IMR-90 (cell line): Measurements from ENCODE around the gene SPDYE1. TPM values are rescaled to one million over a fixed set of nuclear protein-coding genes. Genes with fewer than 3 reads are reported as not detected.
"Not testable (repeated sequence)": the region's sequence is repeated elsewhere in the genome, so short reads cannot be mapped to it uniquely, and the experiment has no call there.

Experiments
- ATAC-seq: fragments of 200-7000 bp; cut with Tn5 transposase; 2 replicates; pipeline ENCODE4 v1.9.1; 2020; ENCODE audit warnings: low read depth, mild to moderate bottlenecking, moderate library complexity
- BruUV-seq: library from RNA; stranded (reverse); fragments of 400-500 nt; replicated peaks from 2 replicates; lab custom pipeline; 2021; lab: Mats Ljungman, UMichigan
- CTCF ChIA-PET: fragments of 300-600 bp; formaldehyde crosslinking; extraction: SDS; loops from one replicate; lab custom pipeline; 2021; ENCODE audit warnings: antibody characterized with exemption; lab: Yijun Ruan, JAX
- POLR2A ChIA-PET: fragments of 300-600 bp; sonication (Branson Sonifier 250); formaldehyde crosslinking; loops from one replicate; lab custom pipeline; 2022; ENCODE audit warnings: antibody characterized with exemption; ENCODE audit not compliant: unreplicated experiment; lab: Charles Lee
- DNase-seq: peaks from one replicate; pipeline ENCODE4 v3.0.0; 2013
- H2AFZ ChIP-seq: replicated peaks from 2 replicates; pipeline ENCODE3; 2013; ENCODE audit warnings: low read length, mild to moderate bottlenecking; ENCODE audit not compliant: poor library complexity
- H2AK5ac ChIP-seq: 2 replicates; pipeline ENCODE4 v1.6.1; 2013; ENCODE audit warnings: low read depth, low read length, inconsistent platforms
- H2AK9ac ChIP-seq: replicated peaks from 2 replicates; pipeline ENCODE3; 2013; ENCODE audit warnings: mild to moderate bottlenecking, low read depth, low read length, moderate library complexity; ENCODE audit not compliant: poor library complexity
- H2BK120ac ChIP-seq: 2 replicates; pipeline ENCODE4 v1.6.1; 2013; ENCODE audit warnings: low read depth, low read length, inconsistent platforms
- H2BK15ac ChIP-seq: 3 replicates; pipeline ENCODE4 v1.6.1; 2013; ENCODE audit warnings: low read depth, low read length, inconsistent platforms
- H2BK20ac ChIP-seq: 2 replicates; pipeline ENCODE4 v1.6.1; 2013; ENCODE audit warnings: low read depth, mild to moderate bottlenecking, inconsistent platforms, low read length, moderate library complexity
- H2BK5ac ChIP-seq: 2 replicates; pipeline ENCODE4 v1.6.1; 2013; ENCODE audit warnings: mild to moderate bottlenecking, low read depth, low read length, inconsistent platforms; ENCODE audit not compliant: poor library complexity, severe bottlenecking
- H3K14ac ChIP-seq: replicated peaks from 2 replicates; pipeline ENCODE4 v1.6.1; 2013; ENCODE audit warnings: low read depth, low read length, inconsistent platforms
- H3K18ac ChIP-seq: 2 replicates; pipeline ENCODE4 v1.6.1; 2013; ENCODE audit warnings: low read depth, low read length, control low read depth
- H3K23ac ChIP-seq: 2 replicates; pipeline ENCODE4 v1.6.1; 2013; ENCODE audit warnings: low read depth, low read length, inconsistent platforms
- H3K27ac ChIP-seq: 2 replicates; pipeline ENCODE4 v1.5.1; 2013; ENCODE audit warnings: mild to moderate bottlenecking, control low read depth, low read length; ENCODE audit not compliant: insufficient read depth
- H3K27me3 ChIP-seq: 2 replicates; pipeline ENCODE4 v1.6.1; 2013; ENCODE audit warnings: low read length; ENCODE audit not compliant: control insufficient read depth, insufficient read depth
- H3K36me3 ChIP-seq: 2 replicates; pipeline ENCODE4 v1.6.1; 2013; ENCODE audit warnings: low read length, mixed read lengths; ENCODE audit not compliant: control insufficient read depth, insufficient read depth
- H3K4ac ChIP-seq: 2 replicates; pipeline ENCODE4 v1.6.1; 2013; ENCODE audit warnings: low read depth, low read length, inconsistent platforms
- H3K4me1 ChIP-seq: 2 replicates; pipeline ENCODE4 v1.6.1; 2013; ENCODE audit warnings: low read length, mixed read lengths; ENCODE audit not compliant: control insufficient read depth, insufficient read depth
- H3K4me2 ChIP-seq: 2 replicates; pipeline ENCODE4 v1.6.1; 2013; ENCODE audit warnings: low read depth, mild to moderate bottlenecking, control low read depth, low read length, moderate library complexity
- H3K4me3 ChIP-seq: 2 replicates; pipeline ENCODE4 v1.5.1; 2013; ENCODE audit warnings: low read depth, mild to moderate bottlenecking, control low read depth, low read length, moderate library complexity; ENCODE audit not compliant: insufficient read depth
- H3K56ac ChIP-seq: 2 replicates; pipeline ENCODE4 v1.6.1; 2013; ENCODE audit warnings: low read length, inconsistent platforms; ENCODE audit not compliant: insufficient read depth; ENCODE audit errors: extremely low read depth
- H3K79me1 ChIP-seq, 2 experiments: 2 replicates each; pipeline ENCODE4 v1.6.1; 2013; ENCODE audit warnings: low read length in 2 of 2, inconsistent platforms in 1 of 2, low read depth in 1 of 2
- H3K9ac ChIP-seq: 2 replicates; pipeline ENCODE4 v1.6.1; 2013; ENCODE audit warnings: low read depth, low read length, control low read depth
- H3K9me1 ChIP-seq: 2 replicates; pipeline ENCODE4 v1.6.1; 2013; ENCODE audit warnings: low read length, inconsistent platforms; ENCODE audit not compliant: insufficient read depth
- H3K9me3 ChIP-seq: 2 replicates; pipeline ENCODE4 v1.6.1; 2013; ENCODE audit warnings: low read length; ENCODE audit not compliant: control insufficient read depth, insufficient read depth
- H4K20me1 ChIP-seq: 2 replicates; pipeline ENCODE4 v1.6.1; 2013; ENCODE audit warnings: low read length, inconsistent platforms; ENCODE audit not compliant: insufficient read depth
- H4K5ac ChIP-seq: 2 replicates; pipeline ENCODE4 v1.6.1; 2013; ENCODE audit warnings: mild to moderate bottlenecking, low read depth, low read length, control low read depth
- H4K8ac ChIP-seq, 2 experiments: 2 replicates each; pipeline ENCODE4 v1.6.1; 2013; ENCODE audit warnings: low read depth in 2 of 2, low read length in 2 of 2, control low read depth in 1 of 2, inconsistent platforms in 1 of 2
- H4K91ac ChIP-seq: 2 replicates; pipeline ENCODE4 v1.6.1; 2013; ENCODE audit warnings: low read depth, low read length, inconsistent platforms; ENCODE audit not compliant: insufficient read depth
- WGBS, 2 experiments: methylation state at CpG; one replicate each; pipeline versions ENCODE4 v1.1.5 to v1.1.7; 2013; ENCODE audit warnings: missing lambda C conversion rate in 2 of 2; ENCODE audit not compliant: insufficient read length in 1 of 2; ENCODE audit errors: extremely low coverage in 2 of 2; 5-methylcytosine and 5-hydroxymethylcytosine counted together
- dilution Hi-C: fragments of 300-500 bp; cut with HindIII; formaldehyde crosslinking; loops from one replicate; pipeline ENCODE4 v1.14.3; 2018; ENCODE audit warnings: low sequenced_read_pairs; ENCODE audit not compliant: unreplicated experiment
- in situ Hi-C: fragments of 300-500 bp; cut with MboI; formaldehyde crosslinking; loops from 3 replicates; pipeline ENCODE4 v1.14.3; 2019; ENCODE audit warnings: low sequenced_read_pairs, inconsistent platforms, mixed read lengths
- intact Hi-C: fragments of 100-400 bp; cut with micrococcal nuclease; formaldehyde crosslinking; loops from 2 replicates; pipeline ENCODE4 v1.10.0; 2022
- polyA plus RNA-seq, 3 experiments: library from polyadenylated mRNA; depleted of rRNA; stranded (reverse); fragments of >200 nt; gene quantifications; 2 replicates each; pipeline ENCODE4 v1.2.3, GENCODE V29; 2012; ENCODE audit warnings: low replicate concordance in 1 of 3
- total RNA-seq: library from RNA; depleted of rRNA; stranded (reverse); fragments of >200 nt; gene quantifications from 2 replicates; pipeline ENCODE4 v1.2.3, GENCODE V29; 2012

The SPDYE1 gene
- total and polyA plus RNA-seq, 2 of the 4 experiments (the other 2 are of a cell fraction) = not detected

GRCh38 chr7:44037951-44038350 lies 40.3 kb downstream of the SPDYE1 start:
- H3K79me1 ChIP-seq, CTCF ChIA-PET, BruUV-seq, H3K56ac ChIP-seq, H4K8ac ChIP-seq, H2AK9ac ChIP-seq, ATAC-seq, H3K9me3 ChIP-seq, DNase-seq, in situ Hi-C loops, H3K9me1 ChIP-seq, intact Hi-C loops, H3K4me3 ChIP-seq, H2BK20ac ChIP-seq, H3K14ac ChIP-seq, H3K4me1 ChIP-seq, H3K4ac ChIP-seq, H2AK5ac ChIP-seq, dilution Hi-C loops, H2AFZ ChIP-seq, POLR2A ChIA-PET, H2BK5ac ChIP-seq, H3K4me2 ChIP-seq, H3K27me3 ChIP-seq, H3K9ac ChIP-seq, H3K27ac ChIP-seq, H3K36me3 ChIP-seq, H3K18ac ChIP-seq, H2BK120ac ChIP-seq, H4K91ac ChIP-seq, H2BK15ac ChIP-seq, H4K20me1 ChIP-seq, H3K23ac ChIP-seq, H4K5ac ChIP-seq: not testable (repeated sequence)
- 63% methylated on average over 1 of the region's 2 CpGs; no CpG with 5 or more reads in 1 of the 2 experiments for WGBS, 2 experiments

GRCh38 chr7:44038553-44038952 lies 40.9 kb downstream of the SPDYE1 start:
- H3K9me3 ChIP-seq, H3K27ac ChIP-seq, H2BK15ac ChIP-seq, H3K4me3 ChIP-seq, CTCF ChIA-PET, H4K8ac ChIP-seq, H3K9ac ChIP-seq, H3K79me1 ChIP-seq, H3K4ac ChIP-seq, H4K20me1 ChIP-seq, dilution Hi-C loops, DNase-seq, H3K36me3 ChIP-seq, H2AFZ ChIP-seq, H4K91ac ChIP-seq, in situ Hi-C loops, H2AK9ac ChIP-seq, ATAC-seq, H2AK5ac ChIP-seq, H3K14ac ChIP-seq, BruUV-seq, H3K9me1 ChIP-seq, H2BK120ac ChIP-seq, H3K23ac ChIP-seq, H3K18ac ChIP-seq, H4K5ac ChIP-seq, POLR2A ChIA-PET, H3K4me1 ChIP-seq, intact Hi-C loops, H2BK5ac ChIP-seq, H3K56ac ChIP-seq, H3K4me2 ChIP-seq, H3K27me3 ChIP-seq, H2BK20ac ChIP-seq: not testable (repeated sequence)
- no CpG with 5 or more reads among the region's 12 CpGs for WGBS, 2 experiments
